Gastrocnemius medialis (tissue), 4 donors: ENCODE measurements around the gene PLXNA2. TPM values are rescaled to one million over a fixed set of nuclear protein-coding genes. Genes with fewer than 3 reads are reported as not detected.

Experiments used
- ATAC-seq, 2 donors: fragments of 150-250 bp; one replicate each; pipeline ENCODE4 v1.9.1; 2016
- DNase-seq, 2 donors: peaks; one replicate each; pipeline ENCODE4 v3.0.0-alpha.2; 2019
- H3K27ac ChIP-seq, 4 donors: fragments of 200-600 bp; sonication (generic); 1 replicate in 1 of 4; 2 replicates in 3 of 4; pipeline ENCODE4 v1.5.1; 2016 to 2018; ENCODE audit warnings: mild to moderate bottlenecking in 2 of 4, moderate library complexity in 1 of 4
- H3K27me3 ChIP-seq, 3 donors: fragments of 200-600 bp; sonication (generic) in 2 of 3; 1 replicate in 1 of 3; 2 replicates in 2 of 3; pipeline versions ENCODE4 v1.5.1 to v1.6.0; 2016 to 2019; ENCODE audit warnings: mild to moderate bottlenecking in 1 of 3, moderate library complexity in 1 of 3
- H3K36me3 ChIP-seq, 2 donors: fragments of 200-600 bp; sonication (generic) in 1 of 2; one replicate each; pipeline ENCODE4 v1.5.1; 2017 to 2018
- H3K4me1 ChIP-seq, 2 donors: fragments of 200-600 bp; sonication (generic) in 1 of 2; one replicate each; pipeline ENCODE4 v1.5.1; 2016 to 2017; ENCODE audit warnings: mild to moderate bottlenecking in 2 of 2
- H3K4me3 ChIP-seq, 4 donors: fragments of 200-600 bp; sonication (generic) in 3 of 4; 1 replicate in 1 of 4; 2 replicates in 3 of 4; pipeline ENCODE4 v1.5.1; 2016 to 2019; ENCODE audit warnings: mild to moderate bottlenecking in 2 of 4
- H3K9me3 ChIP-seq, 3 donors: fragments of 200-600 bp; sonication (generic) in 2 of 3; 1 replicate in 1 of 3; 2 replicates in 2 of 3; pipeline ENCODE4 v1.5.1; 2016 to 2019
- CTCF ChIP-seq, 5 experiments: fragments of 450-650 bp in 3 of 5; fragments of 200-600 bp in 2 of 5; sonication (generic) in 2 of 5; IDR thresholded peaks in 4 of 5; conservative IDR thresholded peaks in 1 of 5; 1 replicate in 4 of 5; 2 replicates in 1 of 5; pipeline ENCODE4 v1.5.1; 2016 to 2019; ENCODE audit warnings: antibody characterized with exemption in 5 of 5, mild to moderate bottlenecking in 3 of 5, moderate library complexity in 3 of 5
- POLR2A ChIP-seq, 2 donors: fragments of 450-650 bp; IDR thresholded peaks; one replicate each; pipeline ENCODE4 v1.6.1; 2017; ENCODE audit warnings: antibody characterized with exemption in 2 of 2, mild to moderate bottlenecking in 2 of 2, moderate library complexity in 2 of 2
- in situ Hi-C, 4 donors: fragments of 200-750 bp; cut with MboI; loops; one replicate each; pipeline versions ENCODE4 v1.15.0 to v1.8.0; 2017; ENCODE audit warnings: low sequenced_read_pairs in 4 of 4
- intact Hi-C: fragments of 100-400 bp; cut with DNase I; formaldehyde crosslinking; loops from one replicate; pipeline ENCODE4 v1.15.1; 2023; ENCODE audit warnings: low total_unique reads
- total RNA-seq, 4 donors: library from RNA; depleted of rRNA; stranded (reverse); fragments of >200 nt; gene quantifications; one replicate each; pipeline versions ENCODE4 v1.1.0 to v1.2.3, GENCODE V29; 2016

PLXNA2 gene
- total RNA-seq, 4 donors from 2014 or later = 12.4 to 20.0 (median 16.2) TPM

GRCh38 chr1:208088319-208088718 is 155.9 kb downstream of the PLXNA2 start:
- Histone ChIP-seq H3K9me3 (no peaks in the 10 kb centered on the region), H3K27ac (no peak overlapping the region), H3K27me3 (no peaks in the 10 kb centered on the region), H3K4me3 (no peak overlapping the region), H3K4me1 (peaks cover 23 to 26% of the 10 kb centered on the region in 2 donors), H3K36me3 (peaks cover 0 to 24% of the 10 kb centered on the region in 2 donors)
- ATAC-seq (no peak), DNase-seq (no peak)
- in situ Hi-C loops = loop anchor here in 1 of 4 donors (10.0 kb wide), 1 partner anchor 64 kb away; no protein-coding TSS in a partner anchor
- intact Hi-C loops = loop anchor here (5.0 kb wide), 1 partner anchor 36 kb away; no protein-coding TSS in a partner anchor
- TF ChIP-seq CTCF (IDR thresholded peaks at IDR 0.05 in 4 of 5, conservative IDR thresholded peaks at IDR 0.05 in 1 of 5) = no peak
- no peak for TF ChIP-seq POLR2A (IDR thresholded peaks at IDR 0.05)

- no peak for TF ChIP-seq POLR2A (IDR thresholded peaks at IDR 0.05)
- no peak for TF ChIP-seq CTCF (IDR thresholded peaks at IDR 0.05 in 4 of 5, conservative IDR thresholded peaks at IDR 0.05 in 1 of 5)
- ATAC-seq (no peak), DNase-seq (no peak)
- Histone ChIP-seq H3K27ac (peak overlapping the region in 1 of 4 donors; percentile 36), H3K9me3 (no peaks in the 10 kb centered on the region), H3K27me3 (no peaks in the 10 kb centered on the region), H3K4me1 (peaks cover 15 to 23% of the 10 kb centered on the region in 2 donors), H3K36me3 (peaks cover 0 to 12% of the 10 kb centered on the region in 2 donors), H3K4me3 (no peak overlapping the region)
- in situ Hi-C loops = loop anchor here in 1 of 4 donors (10.0 kb wide), 1 partner anchor 61 kb away; no protein-coding TSS in a partner anchor
- intact Hi-C loops = loop anchor here (5.0 kb wide), 1 partner anchor 34 kb away; no protein-coding TSS in a partner anchor
Measured at GRCh38 chr1:208085655-208086515, 158.3 kb downstream of the PLXNA2 start.

GRCh38 chr1:208084764-208085163 is 159.4 kb downstream of the PLXNA2 start:
- TF ChIP-seq CTCF (IDR thresholded peaks at IDR 0.05 in 4 of 5, conservative IDR thresholded peaks at IDR 0.05 in 1 of 5) = no peak
- no peak for TF ChIP-seq POLR2A (IDR thresholded peaks at IDR 0.05)
- no peak for DNase-seq
- Histone ChIP-seq H3K9me3 (no peaks in the 10 kb centered on the region), H3K36me3 (peaks cover 0 to 12% of the 10 kb centered on the region in 2 donors), H3K27ac (no peak overlapping the region), H3K27me3 (no peaks in the 10 kb centered on the region), H3K4me3 (no peak overlapping the region), H3K4me1 (peaks cover 5 to 12% of the 10 kb centered on the region in 2 donors)
- intact Hi-C loops = loop anchor here (5.0 kb wide), 1 partner anchor 32 kb away; no protein-coding TSS in a partner anchor
- ATAC-seq = no peak
- in situ Hi-C loops = loop anchor here in 1 of 4 donors (10.0 kb wide), 1 partner anchor 60 kb away; no protein-coding TSS in a partner anchor

- Histone ChIP-seq H3K27me3 (no peaks in the 10 kb centered on the region), H3K27ac (no peak overlapping the region), H3K4me3 (no peak overlapping the region), H3K9me3 (no peaks in the 10 kb centered on the region), H3K36me3 (peaks cover 0 to 12% of the 10 kb centered on the region in 2 donors), H3K4me1 (peaks cover 5 to 12% of the 10 kb centered on the region in 2 donors)
- TF ChIP-seq POLR2A (IDR thresholded peaks at IDR 0.05) (no peak), CTCF (IDR thresholded peaks at IDR 0.05 in 4 of 5, conservative IDR thresholded peaks at IDR 0.05 in 1 of 5) (no peak)
- ATAC-seq (no peak), DNase-seq (no peak)
- intact Hi-C loops = no loop called here
- in situ Hi-C loops = loop anchor here in 1 of 4 donors (10.0 kb wide), 1 partner anchor 59 kb away; no protein-coding TSS in a partner anchor
Measured at GRCh38 chr1:208084220-208084619, 160.0 kb downstream of the PLXNA2 start.
